ENCODE results near the gene SIRPB1.

- TF ChIP-seq CTCF (IDR thresholded peaks at IDR 0.05) (no peak), POLR2A (IDR thresholded peaks at IDR 0.05) (no peak)
Measured at GRCh38 chr20:1637755-1638154, 17.9 kb upstream of the SIRPB1 start.

Data from uterus (tissue), 2 donors.